LNCaP clone FGC (cell line): Measurements from ENCODE around the gene SSH2.
A peak's percentile ranks its signal among the peaks of the same experiment; 100 is the strongest.

Experiments used
- DNase-seq: peaks from one replicate; pipeline ENCODE4 v3.0.0-alpha.2; 2011; ENCODE audit warnings: low read depth
- H3K4me3 ChIP-seq: 2 replicates; pipeline ENCODE4 v1.5.1; 2011; ENCODE audit warnings: mild to moderate bottlenecking, low read depth, low read length, control low read depth
- CTCF ChIP-seq: IDR thresholded peaks from 2 replicates; pipeline ENCODE4 v1.5.1; 2012; ENCODE audit warnings: mild to moderate bottlenecking; ENCODE audit not compliant: control insufficient read depth, insufficient read depth; ENCODE audit errors: extremely low read depth

Gene SSH2

DNA sequence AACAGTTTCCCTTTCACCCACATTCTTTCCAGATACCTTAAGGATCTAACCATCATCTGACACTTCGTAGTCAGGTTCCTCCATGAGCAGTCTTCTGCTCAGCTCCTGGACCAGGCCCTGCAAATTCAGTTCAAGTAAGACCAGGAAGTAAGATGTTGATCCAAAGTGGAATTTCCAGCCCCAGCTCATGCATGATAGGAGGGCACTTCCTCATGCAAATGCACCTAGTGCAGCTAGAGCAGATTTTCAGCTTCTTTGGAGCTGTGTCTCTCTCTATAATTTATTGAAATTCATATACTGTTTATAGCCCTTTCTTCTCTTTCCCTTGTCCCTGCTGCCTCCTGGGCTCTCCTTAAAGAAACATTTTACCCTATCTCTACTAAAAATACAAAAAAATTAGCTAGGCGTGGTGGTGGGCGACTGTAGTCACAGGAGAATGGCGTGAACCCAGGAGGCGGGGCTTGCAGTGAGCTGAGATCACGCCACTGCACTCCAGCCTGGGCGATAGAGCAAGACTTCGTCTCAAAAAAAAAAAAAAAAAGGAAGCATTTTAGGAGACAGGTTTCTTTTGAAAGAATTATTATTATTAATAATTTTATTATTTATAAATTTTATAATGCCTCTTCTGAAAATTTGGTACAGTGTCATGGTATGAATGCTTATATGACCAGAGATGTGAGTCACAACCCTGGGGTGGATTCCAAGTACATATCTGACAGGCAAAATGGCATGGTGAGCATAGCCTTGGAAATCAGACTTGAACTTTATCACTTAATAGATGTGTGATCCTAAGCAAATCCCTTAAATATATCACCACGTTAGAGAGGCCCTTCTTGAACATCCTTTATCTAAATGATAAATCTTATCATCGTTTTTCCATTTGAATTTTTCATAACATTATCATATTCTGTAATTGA lies 94.3 kb downstream of the SSH2 start:
- peak; percentile 28 for DNase-seq
- no peak overlapping the region for H3K4me3 ChIP-seq
- TF ChIP-seq CTCF: no peak

GRCh38 chr17:29833801-29834200 lies 96.2 kb downstream of the SSH2 start:
- H3K4me3 ChIP-seq: no peak overlapping the region
- TF ChIP-seq CTCF: no peak
- DNase-seq: no peak

GRCh38 chr17:29828676-29829284 lies 101.2 kb downstream of the SSH2 start:
- H3K4me3 ChIP-seq: no peak overlapping the region
- TF ChIP-seq CTCF: no peak
- DNase-seq: no peak

GRCh38 chr17:29827179-29827578 lies 102.8 kb downstream of the SSH2 start:
- DNase-seq: no peak
- no peak for TF ChIP-seq CTCF
- no peak overlapping the region for H3K4me3 ChIP-seq

GRCh38 chr17:29826114-29826692 lies 103.8 kb downstream of the SSH2 start:
- DNase-seq: no peak
- H3K4me3 ChIP-seq: no peak overlapping the region
- no peak for TF ChIP-seq CTCF

- no peak for DNase-seq
- TF ChIP-seq CTCF: no peak
- no peak overlapping the region for H3K4me3 ChIP-seq
Measured at GRCh38 chr17:29825604-29826003, 104.4 kb downstream of the SSH2 start.
